HepG2 (cell line): ENCODE measurements around the gene MNDA. TPM values are rescaled to one million over a fixed set of nuclear protein-coding genes. Genes with fewer than 3 reads are reported as not detected.

Experiments
- ATAC-seq: fragments of 200-7000 bp; cut with Tn5 transposase; 3 replicates; pipeline ENCODE4 v1.9.1; 2020; ENCODE audit warnings: mild to moderate bottlenecking, moderate library complexity
- BruUV-seq: library from RNA; stranded (reverse); fragments of 400-500 nt; replicated peaks from 2 replicates; lab custom pipeline; 2021; lab: Mats Ljungman, UMichigan
- CTCF ChIA-PET: fragments of 300-600 bp; formaldehyde crosslinking; extraction: SDS; loops from one replicate; lab custom pipeline; 2021; ENCODE audit warnings: low total read pairs, inconsistent platforms, low intra/inter-chr PET ratio; lab: Yijun Ruan, JAX
- POLR2A ChIA-PET: fragments of 350-600 bp; sonication (Branson Sonifier 250); formaldehyde crosslinking; loops from one replicate; lab custom pipeline; 2020; ENCODE audit warnings: antibody characterized with exemption, inconsistent platforms; lab: Yijun Ruan, JAX
- DNase-seq: peaks from one replicate; pipeline ENCODE4 v3.0.0-alpha.2; 2015; ENCODE audit warnings: low spot score
- FAIRE-seq: peaks from 3 replicates; lab custom pipeline; 2011; peaks lifted over from hg19 to GRCh38; lab: Jason Lieb, UNC
- H2AFZ ChIP-seq: one replicate; pipeline ENCODE4 v1.6.1; 2011; ENCODE audit warnings: low read length, inconsistent platforms
- H3K27ac ChIP-seq: fragments of 300-600 bp; 3 replicates; pipeline ENCODE4 v1.8.0; 2011; ENCODE audit warnings: mixed run types, mild to moderate bottlenecking, mixed read lengths, low read length, inconsistent platforms; ENCODE audit not compliant: insufficient read depth; ENCODE audit errors: extremely low read length
- H3K27me3 ChIP-seq, 2 experiments: fragments of 200-600 bp in 1 of 2; 2 replicates in 1 of 2; 3 replicates in 1 of 2; pipeline versions ENCODE4 v1.6.0 to v1.8.0; 2011; ENCODE audit warnings: low read length in 2 of 2, mild to moderate bottlenecking in 2 of 2, moderate library complexity in 2 of 2, inconsistent platforms in 1 of 2; ENCODE audit not compliant: insufficient read depth in 2 of 2, control insufficient read depth in 1 of 2
- H3K36me3 ChIP-seq, 2 experiments: fragments of 200-600 bp in 1 of 2; replicated peaks in 1 of 2; 2 replicates in 1 of 2; 3 replicates in 1 of 2; pipeline versions ENCODE4 v1.5.1 to v1.8.0; 2011; ENCODE audit warnings: low read length in 2 of 2, inconsistent platforms in 1 of 2; ENCODE audit not compliant: insufficient read depth in 2 of 2, control insufficient read depth in 1 of 2
- H3K4me1 ChIP-seq: 2 replicates; pipeline ENCODE4 v1.5.1; 2012; ENCODE audit warnings: low read length, inconsistent platforms; ENCODE audit not compliant: insufficient read depth
- H3K4me2 ChIP-seq: 2 replicates; pipeline ENCODE4 v1.6.0; 2011; ENCODE audit warnings: low read depth, low read length, inconsistent platforms
- H3K4me3 ChIP-seq, 3 experiments: fragments of 200-600 bp in 1 of 3; sonication (generic), shearing (Covaris generic) in 1 of 3; replicated peaks in 1 of 3; 2 replicates each; pipeline ENCODE4 v1.5.1; 2011 to 2016; ENCODE audit warnings: low read length in 3 of 3, inconsistent platforms in 2 of 3, low read depth in 2 of 3, mild to moderate bottlenecking in 2 of 3, control low read depth in 1 of 3, mixed read lengths in 1 of 3; ENCODE audit not compliant: insufficient read depth in 1 of 3
- H3K79me2 ChIP-seq: one replicate; pipeline ENCODE4 v1.6.1; 2011; ENCODE audit warnings: low read length, inconsistent platforms; ENCODE audit not compliant: insufficient read depth
- H3K9ac ChIP-seq: 2 replicates; pipeline ENCODE4 v1.6.0; 2011; ENCODE audit warnings: mild to moderate bottlenecking, low read depth, low read length, inconsistent platforms; ENCODE audit not compliant: insufficient read depth
- H3K9me3 ChIP-seq: 2 replicates; pipeline ENCODE4 v1.5.1; 2012; ENCODE audit warnings: mild to moderate bottlenecking, low read length
- H4K20me1 ChIP-seq: 2 replicates; pipeline ENCODE4 v1.6.0; 2011; ENCODE audit warnings: inconsistent platforms, mild to moderate bottlenecking, low read length, moderate library complexity; ENCODE audit not compliant: insufficient read depth
- ZNF101 ChIP-seq: sonication (generic); formaldehyde crosslinking; IDR thresholded peaks from 2 replicates; pipeline ENCODE4 v1.4.0; 2020; ENCODE audit warnings: mild to moderate bottlenecking, low read depth, missing genetic modification reagents, borderline replicate concordance
- ZNF224 ChIP-seq: sonication (generic); formaldehyde crosslinking; IDR thresholded peaks from 2 replicates; pipeline ENCODE4 v1.5.0; 2020; ENCODE audit warnings: mild to moderate bottlenecking, missing genetic modification reagents
- ZNF343 ChIP-seq: sonication (generic); formaldehyde crosslinking; IDR thresholded peaks from 2 replicates; pipeline ENCODE4 v1.4.0; 2020; ENCODE audit warnings: mild to moderate bottlenecking, missing genetic modification reagents
- ZNF451 ChIP-seq: sonication (generic); formaldehyde crosslinking; IDR thresholded peaks from 2 replicates; pipeline ENCODE4 v1.5.0; 2020; ENCODE audit warnings: mild to moderate bottlenecking, missing genetic modification reagents
- ZNF788 ChIP-seq: sonication (generic); formaldehyde crosslinking; IDR thresholded peaks from 2 replicates; pipeline ENCODE4 v1.5.0; 2020; ENCODE audit warnings: mild to moderate bottlenecking, missing genetic modification reagents, borderline replicate concordance
- in situ Hi-C: cut with HindIII; loops from 2 replicates; pipeline ENCODE4 v1.10.0; 2017; ENCODE audit warnings: low pct_unique_long_range_greater_than_20kb; ENCODE audit not compliant: extremely low pct_ligation_motif_present
- intact Hi-C: fragments of 100-400 bp; cut with micrococcal nuclease; formaldehyde crosslinking; loops from one replicate; pipeline ENCODE4 v1.10.0; 2022; ENCODE audit not compliant: unreplicated experiment
- polyA plus RNA-seq, 8 experiments: library from polyadenylated mRNA; depleted of rRNA in 3 of 8; stranded (reverse) in 7 of 8; unstranded in 1 of 8; fragments of >200 nt; fragmentation: Illumina TruSeq in 4 of 8; extraction: Trizol in 4 of 8; gene quantifications; 2 replicates each; pipeline versions ENCODE4 v1.2.1 to v1.2.3, GENCODE V29; 2011 to 2016; ENCODE audit warnings: low read depth in 4 of 8, missing spikeins in 1 of 8, mixed read lengths in 1 of 8; ENCODE audit not compliant: insufficient read depth in 1 of 8
- total RNA-seq, 5 experiments: library from RNA; depleted of rRNA; stranded (reverse); fragments of >200 nt; fragmentation: Illumina TruSeq; extraction: Trizol; gene quantifications; 2 replicates each; pipeline ENCODE4 v1.2.3, GENCODE V29; 2016; ENCODE audit warnings: low read depth in 1 of 5
- TF ChIP-seq, protein P1 (sequence below), 2 experiments: sonication (generic) in 1 of 2; formaldehyde crosslinking in 1 of 2; IDR thresholded peaks; 2 replicates each; pipeline versions ENCODE4 v1.4.0 to v1.6.1; 2016 to 2020; ENCODE audit warnings: borderline replicate concordance in 1 of 2, low read depth in 1 of 2, mild to moderate bottlenecking in 1 of 2, missing genetic modification reagents in 1 of 2

MNDA gene
- total and polyA plus RNA-seq, 2 of the 13 experiments (the other 11 are each of a cell fraction or from before 2014, with no cell fraction given) = not detected

DNA sequence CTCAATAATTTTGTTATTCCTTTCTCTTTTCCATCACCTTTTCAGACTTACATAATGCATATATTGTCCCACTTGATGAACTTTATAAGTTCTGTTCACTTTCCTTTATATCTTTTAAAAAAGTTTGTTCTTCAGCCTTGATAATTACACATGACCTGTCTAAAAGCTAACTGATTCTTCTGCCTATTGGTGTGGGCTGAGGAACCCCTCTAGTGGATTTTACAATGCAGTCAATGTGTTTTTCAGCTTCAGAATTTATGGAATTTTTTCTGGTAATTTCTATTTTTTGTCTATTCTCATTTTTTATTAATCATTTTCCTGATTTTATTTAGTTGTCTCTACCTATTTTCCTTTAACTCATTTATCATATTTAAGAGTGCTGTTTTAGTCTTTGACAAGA lies 7.5 kb downstream of the MNDA start:
- TF ChIP-seq ZNF101 (CRISPR knock-in tag) (no peak), ZNF451 (CRISPR knock-in tag) (no peak), ZNF224 (CRISPR knock-in tag) (no peak), ZNF788 (CRISPR knock-in tag) (no peak), ZNF343 (CRISPR knock-in tag) (no peak)
- TF ChIP-seq, protein P1, sequence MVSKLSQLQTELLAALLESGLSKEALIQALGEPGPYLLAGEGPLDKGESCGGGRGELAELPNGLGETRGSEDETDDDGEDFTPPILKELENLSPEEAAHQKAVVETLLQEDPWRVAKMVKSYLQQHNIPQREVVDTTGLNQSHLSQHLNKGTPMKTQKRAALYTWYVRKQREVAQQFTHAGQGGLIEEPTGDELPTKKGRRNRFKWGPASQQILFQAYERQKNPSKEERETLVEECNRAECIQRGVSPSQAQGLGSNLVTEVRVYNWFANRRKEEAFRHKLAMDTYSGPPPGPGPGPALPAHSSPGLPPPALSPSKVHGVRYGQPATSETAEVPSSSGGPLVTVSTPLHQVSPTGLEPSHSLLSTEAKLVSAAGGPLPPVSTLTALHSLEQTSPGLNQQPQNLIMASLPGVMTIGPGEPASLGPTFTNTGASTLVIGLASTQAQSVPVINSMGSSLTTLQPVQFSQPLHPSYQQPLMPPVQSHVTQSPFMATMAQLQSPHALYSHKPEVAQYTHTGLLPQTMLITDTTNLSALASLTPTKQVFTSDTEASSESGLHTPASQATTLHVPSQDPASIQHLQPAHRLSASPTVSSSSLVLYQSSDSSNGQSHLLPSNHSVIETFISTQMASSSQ (IDR thresholded peaks at IDR 0.05; ENCODE audit: low read depth) = no peak
- TF ChIP-seq, protein P1 (CRISPR knock-in tag; IDR thresholded peaks at IDR 0.05; ENCODE audit: borderline replicate concordance) = no peak
- ATAC-seq = no peak
- no peaks in the 10 kb centered on the region for H3K36me3 ChIP-seq
- H3K9ac ChIP-seq = no peak overlapping the region
- peaks cover 78% of the 10 kb centered on the region for H3K9me3 ChIP-seq
- intact Hi-C loops = no loop called here
- no peaks in the 10 kb centered on the region for H3K27me3 ChIP-seq
- POLR2A ChIA-PET = no interaction called here
- H3K4me1 ChIP-seq = no peaks in the 10 kb centered on the region
- in situ Hi-C loops = no loop called here
- no peaks in the 10 kb centered on the region for H3K79me2 ChIP-seq
- CTCF ChIA-PET = no interaction called here
- H3K4me3 ChIP-seq = no peak overlapping the region
- no peak for DNase-seq
- BruUV-seq = no TSS peak
- H2AFZ ChIP-seq = no peak overlapping the region
- no peaks in the 10 kb centered on the region for H4K20me1 ChIP-seq
- H3K4me2 ChIP-seq = no peak overlapping the region
- no peak for FAIRE-seq
- no peak overlapping the region for H3K27ac ChIP-seq
